Hepatocyte (in vitro differentiated cells): ENCODE data around the gene PLD5. TPM values are rescaled to one million over a fixed set of nuclear protein-coding genes. Genes with fewer than 3 reads are reported as not detected.

Source experiments
- DNase-seq: peaks from one replicate; pipeline ENCODE4 v3.0.0-alpha.2; 2016; ENCODE audit warnings: low spot score
- H2AFZ ChIP-seq: fragments of 200-600 bp; sonication (generic); 2 replicates; pipeline ENCODE4 v1.6.0; 2016; ENCODE audit warnings: antibody characterized with exemption, mild to moderate bottlenecking
- H3K27ac ChIP-seq: fragments of 200-600 bp; sonication (generic); 2 replicates; pipeline ENCODE4 v1.5.1; 2016; ENCODE audit warnings: mild to moderate bottlenecking
- H3K27me3 ChIP-seq: fragments of 200-600 bp; sonication (generic); 2 replicates; pipeline ENCODE4 v1.6.1; 2016
- H3K36me3 ChIP-seq: fragments of 200-600 bp; sonication (generic); replicated peaks from 2 replicates; pipeline ENCODE4 v1.5.1; 2016; ENCODE audit warnings: low read depth; ENCODE audit not compliant: insufficient read depth
- H3K4me1 ChIP-seq: fragments of 200-600 bp; sonication (generic); 2 replicates; pipeline ENCODE4 v1.5.1; 2016; ENCODE audit warnings: mild to moderate bottlenecking, moderate library complexity; ENCODE audit not compliant: insufficient read depth
- H3K4me2 ChIP-seq: fragments of 200-600 bp; sonication (generic); 2 replicates; pipeline ENCODE4 v1.6.0; 2016
- H3K4me3 ChIP-seq: fragments of 200-600 bp; sonication (generic); 2 replicates; pipeline ENCODE4 v1.5.1; 2016; ENCODE audit warnings: mild to moderate bottlenecking
- H3K79me2 ChIP-seq: fragments of 200-600 bp; sonication (generic); 2 replicates; pipeline ENCODE4 v1.6.0; 2017; ENCODE audit warnings: mild to moderate bottlenecking
- H3K9me2 ChIP-seq: fragments of 200-600 bp; sonication (generic); replicated peaks from 2 replicates; pipeline ENCODE4 v1.6.0; 2017; ENCODE audit warnings: mild to moderate bottlenecking; ENCODE audit not compliant: insufficient read depth
- H3K9me3 ChIP-seq: fragments of 200-600 bp; sonication (generic); 2 replicates; pipeline ENCODE4 v1.5.1; 2016; ENCODE audit warnings: low read depth, mild to moderate bottlenecking
- H4K20me1 ChIP-seq: fragments of 200-600 bp; sonication (generic); 2 replicates; pipeline ENCODE4 v1.6.0; 2016; ENCODE audit warnings: mild to moderate bottlenecking; ENCODE audit not compliant: insufficient read depth, poor library complexity, severe bottlenecking
- EZH2 ChIP-seq: fragments of 200-600 bp; sonication (generic); IDR thresholded peaks from 2 replicates; pipeline ENCODE4 v1.6.1; 2016; ENCODE audit warnings: antibody characterized with exemption, mild to moderate bottlenecking, borderline replicate concordance
- EZH2phosphoT487 ChIP-seq: fragments of 200-600 bp; sonication (generic); IDR thresholded peaks from one replicate; pipeline ENCODE4 v1.6.1; 2018; ENCODE audit warnings: antibody characterized with exemption, mild to moderate bottlenecking, low read depth, moderate library complexity; ENCODE audit not compliant: unreplicated experiment, severe bottlenecking
- WGBS: methylation state at CpG from one replicate; pipeline ENCODE4 v1.1.6; 2016; ENCODE audit warnings: low lambda C conversion rate; ENCODE audit errors: missing lambda C conversion rate; 5-methylcytosine and 5-hydroxymethylcytosine counted together
- polyA plus RNA-seq: library from polyadenylated mRNA; unstranded; fragments of >200 nt; fragmentation: Nextera tagmentation; extraction: Ambion mirVana; gene quantifications from 2 replicates; pipeline ENCODE4 v1.2.1, GENCODE V29; 2016
- total RNA-seq: library from RNA; depleted of rRNA; stranded (reverse); fragments of >200 nt; gene quantifications from 2 replicates; pipeline ENCODE4 v1.2.3, GENCODE V29; 2014
- TF ChIP-seq, protein P1 (sequence below): fragments of 200-600 bp; sonication (generic); IDR thresholded peaks from 2 replicates; pipeline ENCODE4 v1.5.1; 2016; ENCODE audit warnings: antibody characterized with exemption, mild to moderate bottlenecking; ENCODE audit not compliant: poor library complexity

Gene PLD5
- total and polyA plus RNA-seq, 2 experiments from 2014 or later, result 0.33 to 0.58 TPM

DNA sequence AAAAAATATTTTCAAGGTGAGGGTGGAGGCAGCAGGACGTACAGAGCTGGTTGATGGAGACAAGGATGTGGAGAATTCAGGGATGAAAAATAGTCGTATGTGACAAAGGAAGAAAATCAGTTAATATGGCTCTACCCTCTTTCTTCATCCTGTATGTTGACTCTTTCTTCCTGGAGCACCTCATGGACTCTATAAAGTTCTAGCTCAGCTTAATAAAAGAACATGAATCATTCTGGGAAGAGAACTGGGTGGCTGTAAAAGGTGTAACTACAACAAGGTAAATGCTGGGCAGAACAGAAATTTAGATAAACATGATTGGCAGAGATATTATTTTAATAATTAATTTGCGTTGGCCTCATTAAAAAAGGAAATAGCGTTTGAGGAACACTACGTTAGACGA is 283.8 kb downstream of the PLD5 start:
- no peaks in the 10 kb centered on the region for H3K9me3 ChIP-seq
- no peak overlapping the region for H2AFZ ChIP-seq
- no peak overlapping the region for H3K4me2 ChIP-seq
- no peak for DNase-seq
- H4K20me1 ChIP-seq, result no peaks in the 10 kb centered on the region
- TF ChIP-seq, protein P1, sequence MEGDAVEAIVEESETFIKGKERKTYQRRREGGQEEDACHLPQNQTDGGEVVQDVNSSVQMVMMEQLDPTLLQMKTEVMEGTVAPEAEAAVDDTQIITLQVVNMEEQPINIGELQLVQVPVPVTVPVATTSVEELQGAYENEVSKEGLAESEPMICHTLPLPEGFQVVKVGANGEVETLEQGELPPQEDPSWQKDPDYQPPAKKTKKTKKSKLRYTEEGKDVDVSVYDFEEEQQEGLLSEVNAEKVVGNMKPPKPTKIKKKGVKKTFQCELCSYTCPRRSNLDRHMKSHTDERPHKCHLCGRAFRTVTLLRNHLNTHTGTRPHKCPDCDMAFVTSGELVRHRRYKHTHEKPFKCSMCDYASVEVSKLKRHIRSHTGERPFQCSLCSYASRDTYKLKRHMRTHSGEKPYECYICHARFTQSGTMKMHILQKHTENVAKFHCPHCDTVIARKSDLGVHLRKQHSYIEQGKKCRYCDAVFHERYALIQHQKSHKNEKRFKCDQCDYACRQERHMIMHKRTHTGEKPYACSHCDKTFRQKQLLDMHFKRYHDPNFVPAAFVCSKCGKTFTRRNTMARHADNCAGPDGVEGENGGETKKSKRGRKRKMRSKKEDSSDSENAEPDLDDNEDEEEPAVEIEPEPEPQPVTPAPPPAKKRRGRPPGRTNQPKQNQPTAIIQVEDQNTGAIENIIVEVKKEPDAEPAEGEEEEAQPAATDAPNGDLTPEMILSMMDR, result no peak
- no peaks in the 10 kb centered on the region for H3K36me3 ChIP-seq
- no peaks in the 10 kb centered on the region for H3K4me1 ChIP-seq
- H3K4me3 ChIP-seq, result no peak overlapping the region
- H3K27me3 ChIP-seq, result no peaks in the 10 kb centered on the region
- no peaks in the 10 kb centered on the region for H3K9me2 ChIP-seq
- H3K27ac ChIP-seq, result no peak overlapping the region
- H3K79me2 ChIP-seq, result no peaks in the 10 kb centered on the region
- WGBS, result 92% methylated on average over 6 of the region's 6 CpGs

DNA sequence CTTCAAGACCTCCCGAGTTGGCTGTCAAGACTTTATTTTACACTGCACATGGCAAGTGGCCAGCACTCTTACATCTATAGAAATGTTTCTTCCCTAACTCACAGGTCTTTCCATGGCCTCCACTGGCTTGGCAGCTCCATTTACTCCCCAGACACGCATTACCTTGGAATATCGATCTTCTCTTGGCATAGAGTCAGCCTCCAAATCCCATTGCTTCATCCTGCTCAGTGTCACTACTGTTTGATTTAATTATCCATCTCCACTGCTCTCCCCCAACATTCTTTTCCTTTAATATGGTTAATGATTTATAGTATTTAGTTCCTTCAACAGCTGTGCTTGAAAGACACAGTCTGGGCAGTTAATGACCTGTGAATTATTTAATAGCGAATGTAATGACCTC is 284.4 kb downstream of the PLD5 start:
- H3K36me3 ChIP-seq, result no peaks in the 10 kb centered on the region
- H3K79me2 ChIP-seq, result no peaks in the 10 kb centered on the region
- WGBS, result 87% methylated on average over 4 of the region's 4 CpGs
- no peak for DNase-seq
- H3K4me3 ChIP-seq, result no peak overlapping the region
- H3K9me2 ChIP-seq, result no peaks in the 10 kb centered on the region
- TF ChIP-seq, protein P1, result no peak
- TF ChIP-seq EZH2, result no peak
- no peak for TF ChIP-seq EZH2phosphoT487
- H3K27me3 ChIP-seq, result no peaks in the 10 kb centered on the region
- no peak overlapping the region for H2AFZ ChIP-seq
- no peaks in the 10 kb centered on the region for H3K9me3 ChIP-seq
- no peaks in the 10 kb centered on the region for H3K4me1 ChIP-seq
- H4K20me1 ChIP-seq, result no peaks in the 10 kb centered on the region
- H3K4me2 ChIP-seq, result no peak overlapping the region
- no peak overlapping the region for H3K27ac ChIP-seq

DNA sequence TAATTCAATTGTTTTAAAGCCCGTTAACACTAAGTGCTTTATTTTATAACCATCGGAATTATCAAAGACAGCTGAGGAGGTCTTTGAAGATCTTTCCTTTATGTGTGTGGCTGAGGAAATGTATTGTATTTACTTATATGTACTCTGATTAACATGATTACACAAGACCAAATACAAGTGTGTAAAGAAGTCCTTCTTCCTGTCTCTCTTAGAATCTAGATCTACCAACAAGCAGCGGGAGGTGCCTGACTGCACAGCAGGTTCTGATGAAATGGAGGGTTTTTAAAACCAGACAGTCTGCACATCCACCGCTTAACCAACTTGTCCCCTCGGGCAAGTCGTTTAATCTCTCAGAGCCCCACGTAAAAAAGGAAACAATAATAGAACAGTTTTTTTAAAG is 285.1 kb downstream of the PLD5 start:
- Histone ChIP-seq H3K9me3 (no peaks in the 10 kb centered on the region), H3K27ac (no peak overlapping the region), H2AFZ (no peak overlapping the region), H3K36me3 (no peaks in the 10 kb centered on the region), H3K4me1 (no peaks in the 10 kb centered on the region), H3K9me2 (no peaks in the 10 kb centered on the region), H3K27me3 (no peaks in the 10 kb centered on the region), H4K20me1 (no peaks in the 10 kb centered on the region), H3K79me2 (no peaks in the 10 kb centered on the region), H3K4me2 (no peak overlapping the region), H3K4me3 (no peak overlapping the region)
- WGBS, result 67% methylated on average over 7 of the region's 7 CpGs
- TF ChIP-seq EZH2phosphoT487, result no peak
- no peak for TF ChIP-seq EZH2
- TF ChIP-seq, protein P1, result no peak
- DNase-seq, result no peak

DNA sequence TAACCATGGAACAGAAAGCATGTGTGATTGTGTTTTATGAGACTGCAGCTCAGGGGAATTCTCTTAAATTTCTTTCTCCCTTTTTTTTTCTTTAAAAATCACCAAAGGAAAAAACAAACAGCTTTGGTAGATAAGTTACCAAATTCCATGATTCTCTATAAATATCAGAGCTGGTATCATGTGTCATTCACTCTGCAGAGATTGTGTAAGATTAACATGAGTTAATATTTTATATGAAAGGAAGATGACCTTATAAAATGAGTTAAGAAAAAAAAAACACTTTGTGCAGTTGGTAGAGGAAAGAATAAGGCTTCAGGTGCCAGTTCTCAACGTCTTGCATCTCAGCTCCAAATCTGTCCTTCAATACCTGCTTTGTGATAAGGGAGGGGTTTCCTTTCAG is 287.4 kb downstream of the PLD5 start:
- WGBS, result 80% methylated on average over 1 of the region's 1 CpG
- DNase-seq, result no peak
- H3K4me3 ChIP-seq, result no peak overlapping the region
- H3K9me2 ChIP-seq, result no peaks in the 10 kb centered on the region
- no peak overlapping the region for H3K27ac ChIP-seq
- no peaks in the 10 kb centered on the region for H3K79me2 ChIP-seq
- no peaks in the 10 kb centered on the region for H3K36me3 ChIP-seq
- TF ChIP-seq, protein P1, result no peak
- TF ChIP-seq EZH2phosphoT487, result no peak
- no peak for TF ChIP-seq EZH2
- H4K20me1 ChIP-seq, result no peaks in the 10 kb centered on the region
- no peaks in the 10 kb centered on the region for H3K4me1 ChIP-seq
- no peaks in the 10 kb centered on the region for H3K9me3 ChIP-seq
- no peak overlapping the region for H3K4me2 ChIP-seq
- H3K27me3 ChIP-seq, result no peaks in the 10 kb centered on the region
- no peak overlapping the region for H2AFZ ChIP-seq
